ENCODE data around the gene INTS12.

INTS12 gene

GRCh38 chr4:105679186-105679585 lies 29.3 kb downstream of the INTS12 start:
- DNase-seq: no peak

- no peak for DNase-seq
Observed at GRCh38 chr4:105677709-105678108, 30.8 kb downstream of the INTS12 start.

GRCh38 chr4:105674011-105674410 lies 34.5 kb downstream of the INTS12 start:
- DNase-seq: no peak

GRCh38 chr4:105671301-105671700 lies 37.2 kb downstream of the INTS12 start:
- no peak for DNase-seq

- no peak for DNase-seq
Observed at GRCh38 chr4:105670684-105671083, 37.8 kb downstream of the INTS12 start.

GRCh38 chr4:105666693-105667092 lies 41.8 kb downstream of the INTS12 start:
- no peak for DNase-seq

GRCh38 chr4:105662935-105663675 lies 45.4 kb downstream of the INTS12 start:
- no peak for DNase-seq

- DNase-seq: no peak
Observed at GRCh38 chr4:105661028-105661427, 47.5 kb downstream of the INTS12 start.

GRCh38 chr4:105659190-105659589 lies 49.3 kb downstream of the INTS12 start:
- no peak for DNase-seq

- no peak for DNase-seq
Observed at GRCh38 chr4:105657117-105657765, 51.2 kb downstream of the INTS12 start.

GRCh38 chr4:105652286-105652888 lies 56.1 kb downstream of the INTS12 start:
- no peak for DNase-seq

GRCh38 chr4:105651884-105652283 lies 56.6 kb downstream of the INTS12 start:
- no peak for DNase-seq

- no peak for DNase-seq
Observed at GRCh38 chr4:105650190-105650589, 58.3 kb downstream of the INTS12 start.

- no peak for DNase-seq
Observed at GRCh38 chr4:105645440-105645839, 63.0 kb downstream of the INTS12 start.

- DNase-seq: no peak
Observed at GRCh38 chr4:105644257-105644656, 64.2 kb downstream of the INTS12 start.

- DNase-seq: no peak
Observed at GRCh38 chr4:105641845-105642244, 66.6 kb downstream of the INTS12 start.

- peak; percentile 35 for DNase-seq
Observed at GRCh38 chr4:105637408-105638176, 70.9 kb downstream of the INTS12 start.

- DNase-seq: no peak
Observed at GRCh38 chr4:105634402-105635080, 73.9 kb downstream of the INTS12 start.

GRCh38 chr4:105633241-105633640 lies 75.2 kb downstream of the INTS12 start:
- DNase-seq: no peak

All from DMS79 treated with DMSO at 0.1 percent for 48 hours (cell line).